ENCODE results near the gene IL18R1.

IL18R1 gene

DNA sequence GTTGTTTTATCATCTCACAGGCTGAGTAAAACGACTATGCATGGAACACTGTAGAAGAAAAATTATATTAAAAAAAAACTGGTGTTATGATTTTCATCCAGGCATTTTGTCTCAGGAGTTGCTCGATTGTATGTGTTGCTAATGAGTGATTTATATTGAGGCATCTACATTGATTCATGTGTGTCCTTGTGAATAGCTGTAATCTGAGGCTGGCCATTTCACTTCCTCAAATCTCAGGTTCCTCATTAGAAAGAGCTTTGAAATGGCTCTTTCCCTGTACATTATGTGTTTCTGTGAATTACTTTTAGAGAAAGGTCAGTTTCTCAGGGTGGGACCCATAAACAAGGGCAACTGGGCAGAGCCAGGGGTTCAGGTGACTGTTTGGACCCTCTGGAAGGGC is 2.3 kb downstream of the IL18R1 start:
- TF ChIP-seq, protein P1, sequence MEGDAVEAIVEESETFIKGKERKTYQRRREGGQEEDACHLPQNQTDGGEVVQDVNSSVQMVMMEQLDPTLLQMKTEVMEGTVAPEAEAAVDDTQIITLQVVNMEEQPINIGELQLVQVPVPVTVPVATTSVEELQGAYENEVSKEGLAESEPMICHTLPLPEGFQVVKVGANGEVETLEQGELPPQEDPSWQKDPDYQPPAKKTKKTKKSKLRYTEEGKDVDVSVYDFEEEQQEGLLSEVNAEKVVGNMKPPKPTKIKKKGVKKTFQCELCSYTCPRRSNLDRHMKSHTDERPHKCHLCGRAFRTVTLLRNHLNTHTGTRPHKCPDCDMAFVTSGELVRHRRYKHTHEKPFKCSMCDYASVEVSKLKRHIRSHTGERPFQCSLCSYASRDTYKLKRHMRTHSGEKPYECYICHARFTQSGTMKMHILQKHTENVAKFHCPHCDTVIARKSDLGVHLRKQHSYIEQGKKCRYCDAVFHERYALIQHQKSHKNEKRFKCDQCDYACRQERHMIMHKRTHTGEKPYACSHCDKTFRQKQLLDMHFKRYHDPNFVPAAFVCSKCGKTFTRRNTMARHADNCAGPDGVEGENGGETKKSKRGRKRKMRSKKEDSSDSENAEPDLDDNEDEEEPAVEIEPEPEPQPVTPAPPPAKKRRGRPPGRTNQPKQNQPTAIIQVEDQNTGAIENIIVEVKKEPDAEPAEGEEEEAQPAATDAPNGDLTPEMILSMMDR (IDR thresholded peaks at IDR 0.05; ENCODE audit: low read depth, low read length, missing control alignments) = no peak
- H3K4me3 ChIP-seq (replicated peaks; ENCODE audit: low read depth, low read length) = no peak overlapping the region
- DNase-seq (ENCODE audit: extremely low read depth, low read depth) = no peak

DNA sequence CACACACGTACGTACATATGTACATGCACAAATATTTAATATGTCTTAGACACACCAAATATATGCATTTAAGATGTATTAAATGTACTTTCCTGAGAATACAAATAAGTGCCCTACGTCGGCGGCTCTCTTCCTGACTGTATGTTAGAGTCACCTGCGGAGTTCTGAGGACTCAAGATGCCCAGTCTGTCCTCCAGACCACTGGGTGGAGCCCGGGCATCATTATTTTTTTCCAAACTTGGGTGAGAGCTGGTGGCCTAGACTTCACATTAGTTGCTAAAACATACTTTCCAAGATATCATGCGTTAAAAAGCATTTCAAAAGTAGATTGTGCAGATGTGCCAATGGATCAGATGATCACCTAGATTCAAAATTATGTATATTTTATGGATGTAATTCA is 2.9 kb downstream of the IL18R1 start:
- TF ChIP-seq, protein P1 (IDR thresholded peaks at IDR 0.05; ENCODE audit: low read depth, low read length, missing control alignments) = no peak
- H3K4me3 ChIP-seq (replicated peaks; ENCODE audit: low read depth, low read length) = no peak overlapping the region
- no peak for DNase-seq (ENCODE audit: extremely low read depth, low read depth)

DNA sequence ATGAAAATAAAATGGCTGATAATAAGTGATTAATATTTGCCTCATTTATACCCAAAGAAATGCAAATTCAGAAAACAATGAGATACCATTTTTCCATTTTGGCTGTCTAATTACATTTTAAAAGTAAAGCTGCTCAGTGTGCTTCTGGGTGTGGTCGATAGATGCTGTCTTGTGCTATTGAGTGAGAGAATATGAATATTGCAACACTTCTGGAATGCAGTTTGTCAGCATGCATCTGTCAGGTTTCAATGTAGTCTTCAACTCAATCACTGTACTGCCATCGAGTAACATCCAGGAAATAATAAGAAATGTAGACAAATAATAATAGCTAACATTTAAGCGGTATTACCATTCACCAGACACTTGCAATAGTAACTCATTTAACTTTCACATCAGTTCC is 3.9 kb downstream of the IL18R1 start:
- TF ChIP-seq, protein P1 (IDR thresholded peaks at IDR 0.05; ENCODE audit: low read depth, low read length, missing control alignments) = no peak

DNA sequence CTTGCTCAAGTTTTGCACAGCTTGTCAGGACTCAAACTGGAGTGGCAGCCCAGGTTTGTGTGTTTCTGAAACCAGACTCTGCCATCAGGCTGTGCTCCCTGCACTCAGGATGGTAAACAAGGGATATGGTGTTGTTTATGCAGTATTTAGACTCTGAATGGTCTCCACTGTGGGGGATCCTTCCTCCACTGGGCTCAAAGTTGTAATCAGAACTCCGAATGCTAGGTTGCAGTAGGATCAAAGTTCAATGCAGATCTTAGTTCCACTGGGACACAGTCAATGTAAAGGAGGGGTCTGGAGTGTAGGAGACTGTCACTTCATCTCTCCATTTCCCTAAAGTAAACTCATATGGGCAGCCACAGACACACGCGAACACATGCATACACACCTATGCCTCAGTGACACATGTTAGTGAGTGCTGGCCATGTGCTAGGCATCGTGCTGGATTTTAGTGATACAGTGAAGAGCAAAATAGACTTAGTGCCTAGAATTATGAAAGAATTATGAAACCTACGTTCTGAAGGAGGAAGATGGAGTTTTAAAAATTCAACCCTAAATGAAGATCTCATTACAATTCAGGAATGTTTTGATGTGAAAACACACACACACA is 6.1 kb downstream of the IL18R1 start:
- TF ChIP-seq, protein P1 (IDR thresholded peaks at IDR 0.05; ENCODE audit: low read depth, low read length, missing control alignments) = no peak

More for the DNA sequence above, 3.9 kb downstream of the IL18R1 start:
- DNase-seq (ENCODE audit: extremely low read depth, low read depth) = no peak
- H3K4me3 ChIP-seq (replicated peaks; ENCODE audit: low read depth, low read length) = no peak overlapping the region

DNA sequence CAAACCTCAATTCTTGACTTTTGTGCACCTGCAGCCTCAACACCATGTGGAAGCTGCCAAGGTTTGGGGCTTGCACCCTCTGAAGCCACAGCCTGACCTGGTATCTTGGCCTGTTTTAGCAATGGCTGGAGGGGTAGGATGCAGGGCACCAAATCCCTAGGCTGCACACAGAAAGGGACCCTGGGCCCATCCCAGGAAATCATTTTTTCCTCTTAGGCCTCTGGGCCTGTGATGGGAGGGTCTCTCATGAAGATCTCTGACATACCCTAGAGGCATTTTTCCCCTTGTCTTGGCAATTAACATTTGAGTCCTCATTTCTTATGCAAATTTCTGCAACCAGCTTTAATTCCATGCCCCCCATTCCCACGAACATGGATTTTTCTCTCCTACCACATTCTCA is 10.2 kb downstream of the IL18R1 start:
- no peak overlapping the region for H3K4me3 ChIP-seq (replicated peaks; ENCODE audit: low read depth, low read length)
- TF ChIP-seq, protein P1 (IDR thresholded peaks at IDR 0.05; ENCODE audit: low read depth, low read length, missing control alignments) = no peak
- no peak for DNase-seq (ENCODE audit: extremely low read depth, low read depth)

More for the DNA sequence above, 6.1 kb downstream of the IL18R1 start:
- H3K4me3 ChIP-seq (replicated peaks; ENCODE audit: low read depth, low read length) = no peak overlapping the region
- DNase-seq (ENCODE audit: extremely low read depth, low read depth) = no peak

DNA sequence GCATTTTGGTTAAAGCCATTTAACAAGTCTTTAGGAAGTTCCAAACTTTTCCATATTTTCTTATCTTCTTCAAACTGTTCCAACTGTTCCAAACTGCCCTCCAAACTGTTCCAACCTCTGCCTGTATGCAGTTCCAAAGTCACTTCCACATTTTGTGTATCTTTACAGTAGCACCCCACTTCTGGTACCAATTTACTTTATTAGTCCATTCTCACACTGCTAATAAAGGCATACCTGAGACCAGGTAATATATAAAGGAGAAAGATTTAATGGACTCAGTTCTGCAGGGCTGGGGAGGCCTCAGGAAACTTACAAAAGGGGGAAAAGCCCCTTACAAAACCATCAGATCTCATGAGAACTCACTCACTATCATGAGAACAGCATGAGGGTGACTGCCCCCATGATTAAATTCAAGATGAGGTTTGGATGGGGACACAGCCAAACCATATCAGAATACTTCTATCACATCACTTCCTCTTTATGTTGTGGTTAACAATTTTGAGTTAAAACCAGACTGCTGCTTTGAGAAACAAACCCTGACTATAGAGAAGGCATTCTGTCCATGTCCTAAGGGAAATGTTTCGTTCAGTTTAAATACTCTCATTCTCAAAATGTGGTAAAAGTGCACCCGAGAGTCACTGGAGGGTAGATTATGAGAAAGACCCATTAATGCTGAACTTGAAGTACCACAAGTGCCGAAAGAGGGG is 11.0 kb downstream of the IL18R1 start:
- TF ChIP-seq, protein P1 (IDR thresholded peaks at IDR 0.05; ENCODE audit: low read depth, low read length, missing control alignments) = no peak
- DNase-seq (ENCODE audit: extremely low read depth, low read depth) = no peak
- H3K4me3 ChIP-seq (replicated peaks; ENCODE audit: low read depth, low read length) = no peak overlapping the region
